ENCODE results near the gene APMAP.

DNA sequence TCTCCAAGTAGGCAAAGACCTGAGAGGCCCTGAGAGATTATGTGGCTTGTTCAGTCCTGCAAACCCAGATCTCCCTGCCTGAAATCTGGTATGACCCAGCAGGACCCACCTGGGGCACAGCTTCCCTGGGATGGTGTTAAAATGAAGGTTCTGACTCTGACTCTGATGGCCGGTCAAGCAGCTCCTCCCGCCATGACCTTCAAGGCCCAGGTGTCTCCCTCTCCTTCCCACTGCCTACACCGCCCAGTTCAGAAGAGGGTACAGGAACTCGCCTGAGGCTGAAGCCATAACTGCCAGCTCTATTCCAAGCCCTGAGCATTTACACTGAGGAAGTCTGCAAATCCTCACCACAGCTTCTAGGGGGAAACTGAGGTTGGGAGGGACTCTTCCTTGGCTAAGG, 49.4 kb downstream of the APMAP start:
- TF ChIP-seq, protein P1, sequence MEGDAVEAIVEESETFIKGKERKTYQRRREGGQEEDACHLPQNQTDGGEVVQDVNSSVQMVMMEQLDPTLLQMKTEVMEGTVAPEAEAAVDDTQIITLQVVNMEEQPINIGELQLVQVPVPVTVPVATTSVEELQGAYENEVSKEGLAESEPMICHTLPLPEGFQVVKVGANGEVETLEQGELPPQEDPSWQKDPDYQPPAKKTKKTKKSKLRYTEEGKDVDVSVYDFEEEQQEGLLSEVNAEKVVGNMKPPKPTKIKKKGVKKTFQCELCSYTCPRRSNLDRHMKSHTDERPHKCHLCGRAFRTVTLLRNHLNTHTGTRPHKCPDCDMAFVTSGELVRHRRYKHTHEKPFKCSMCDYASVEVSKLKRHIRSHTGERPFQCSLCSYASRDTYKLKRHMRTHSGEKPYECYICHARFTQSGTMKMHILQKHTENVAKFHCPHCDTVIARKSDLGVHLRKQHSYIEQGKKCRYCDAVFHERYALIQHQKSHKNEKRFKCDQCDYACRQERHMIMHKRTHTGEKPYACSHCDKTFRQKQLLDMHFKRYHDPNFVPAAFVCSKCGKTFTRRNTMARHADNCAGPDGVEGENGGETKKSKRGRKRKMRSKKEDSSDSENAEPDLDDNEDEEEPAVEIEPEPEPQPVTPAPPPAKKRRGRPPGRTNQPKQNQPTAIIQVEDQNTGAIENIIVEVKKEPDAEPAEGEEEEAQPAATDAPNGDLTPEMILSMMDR (IDR thresholded peaks at IDR 0.05; ENCODE audit: poor library complexity): no peak
- no peak for TF ChIP-seq EZH2phosphoT487 (IDR thresholded peaks at IDR 0.05; ENCODE audit: low read depth, severe bottlenecking, unreplicated experiment)
